ENCODE data around the gene BLOC1S6. TPM values are rescaled to one million over a fixed set of nuclear protein-coding genes. Genes with fewer than 3 reads are reported as not detected.

The BLOC1S6 gene
- total RNA-seq, 1 donor from 2014 or later = 40.9 TPM

GRCh38 chr15:45546789-45547188, 40.4 kb upstream of the BLOC1S6 start:
- no peak for TF ChIP-seq CTCF (IDR thresholded peaks at IDR 0.05)
- H3K36me3 ChIP-seq = no peaks in the 10 kb centered on the region
- no peak overlapping the region for H3K4me3 ChIP-seq
- intact Hi-C loops (cut with DNase I) = no loop called here
- DNase-seq = no peak
- no peak for ATAC-seq
- no peaks in the 10 kb centered on the region for H3K27me3 ChIP-seq
- no peak overlapping the region for H3K27ac ChIP-seq
- no peaks in the 10 kb centered on the region for H3K4me1 ChIP-seq
- no peaks in the 10 kb centered on the region for H3K9me3 ChIP-seq

GRCh38 chr15:45548753-45549520, 38.2 kb upstream of the BLOC1S6 start:
- no peak for ATAC-seq
- DNase-seq = no peak
- Histone ChIP-seq H3K27ac (no peak overlapping the region), H3K4me1 (no peaks in the 10 kb centered on the region), H3K4me3 (no peak overlapping the region), H3K9me3 (no peaks in the 10 kb centered on the region), H3K27me3 (no peaks in the 10 kb centered on the region), H3K36me3 (no peaks in the 10 kb centered on the region)
- intact Hi-C loops (cut with DNase I) = no loop called here
- no peak for TF ChIP-seq CTCF (IDR thresholded peaks at IDR 0.05)

- no peak for TF ChIP-seq CTCF (IDR thresholded peaks at IDR 0.05)
- Histone ChIP-seq H3K27ac (no peak overlapping the region), H3K36me3 (no peaks in the 10 kb centered on the region), H3K9me3 (no peaks in the 10 kb centered on the region), H3K4me1 (no peaks in the 10 kb centered on the region), H3K27me3 (no peaks in the 10 kb centered on the region), H3K4me3 (no peak overlapping the region)
- ATAC-seq (no peak), DNase-seq (no peak)
- intact Hi-C loops (cut with DNase I) = no loop called here
These were observed 37.5 kb upstream of the BLOC1S6 start for GRCh38 chr15:45549541-45550220.

GRCh38 chr15:45550436-45550835, 36.7 kb upstream of the BLOC1S6 start:
- no peaks in the 10 kb centered on the region for H3K36me3 ChIP-seq
- H3K4me1 ChIP-seq = no peaks in the 10 kb centered on the region
- intact Hi-C loops (cut with DNase I) = no loop called here
- TF ChIP-seq CTCF (IDR thresholded peaks at IDR 0.05) = no peak
- no peak overlapping the region for H3K27ac ChIP-seq
- H3K4me3 ChIP-seq = no peak overlapping the region
- ATAC-seq (no peak), DNase-seq (no peak)
- no peaks in the 10 kb centered on the region for H3K27me3 ChIP-seq
- no peaks in the 10 kb centered on the region for H3K9me3 ChIP-seq

GRCh38 chr15:45551676-45552075, 35.5 kb upstream of the BLOC1S6 start:
- Histone ChIP-seq H3K4me3 (no peak overlapping the region), H3K4me1 (no peaks in the 10 kb centered on the region), H3K36me3 (no peaks in the 10 kb centered on the region), H3K9me3 (no peaks in the 10 kb centered on the region), H3K27me3 (no peaks in the 10 kb centered on the region), H3K27ac (no peak overlapping the region)
- DNase-seq = no peak
- intact Hi-C loops (cut with DNase I) = no loop called here
- TF ChIP-seq CTCF (IDR thresholded peaks at IDR 0.05) = no peak
- ATAC-seq = no peak

Measured in upper lobe of right lung (tissue), 1 donor.